Measurements from ENCODE around the gene FRMPD1.

Gene FRMPD1

GRCh38 chr9:37683531-37684371 lies 33.0 kb downstream of the FRMPD1 start:
- DNase-seq = no peak

- DNase-seq = no peak
Measured at GRCh38 chr9:37692622-37693221, 42.0 kb downstream of the FRMPD1 start.

- no peak for DNase-seq
Measured at GRCh38 chr9:37693260-37693659, 42.5 kb downstream of the FRMPD1 start.

- DNase-seq = no peak
Measured at GRCh38 chr9:37694355-37694754, 43.6 kb downstream of the FRMPD1 start.

GRCh38 chr9:37696528-37696927 lies 45.8 kb downstream of the FRMPD1 start:
- no peak for DNase-seq

- DNase-seq = no peak
Measured at GRCh38 chr9:37700131-37700530, 49.4 kb downstream of the FRMPD1 start.

GRCh38 chr9:37700900-37701299 lies 50.1 kb downstream of the FRMPD1 start:
- DNase-seq = no peak

- DNase-seq = no peak
Measured at GRCh38 chr9:37705787-37706186, 55.0 kb downstream of the FRMPD1 start.

GRCh38 chr9:37706290-37706689 lies 55.5 kb downstream of the FRMPD1 start:
- no peak for DNase-seq

GRCh38 chr9:37707748-37708147 lies 57.0 kb downstream of the FRMPD1 start:
- no peak for DNase-seq

- DNase-seq = no peak
Measured at GRCh38 chr9:37710046-37710445, 59.3 kb downstream of the FRMPD1 start.

- DNase-seq = no peak
Measured at GRCh38 chr9:37715260-37715659, 64.5 kb downstream of the FRMPD1 start.

- DNase-seq = no peak
Measured at GRCh38 chr9:37715991-37716505, 65.3 kb downstream of the FRMPD1 start.

- DNase-seq = no peak
Measured at GRCh38 chr9:37719526-37719925, 68.8 kb downstream of the FRMPD1 start.

GRCh38 chr9:37727013-37727412 lies 76.3 kb downstream of the FRMPD1 start:
- DNase-seq = no peak

GRCh38 chr9:37729499-37729898 lies 78.7 kb downstream of the FRMPD1 start:
- no peak for DNase-seq

GRCh38 chr9:37730256-37730655 lies 79.5 kb downstream of the FRMPD1 start:
- no peak for DNase-seq

- no peak for DNase-seq
Measured at GRCh38 chr9:37730839-37731238, 80.1 kb downstream of the FRMPD1 start.

GRCh38 chr9:37732086-37732741 lies 81.5 kb downstream of the FRMPD1 start:
- DNase-seq = no peak

GRCh38 chr9:37732952-37733351 lies 82.2 kb downstream of the FRMPD1 start:
- no peak for DNase-seq

- no peak for DNase-seq
Measured at GRCh38 chr9:37739222-37739621, 88.5 kb downstream of the FRMPD1 start.

- no peak for DNase-seq
Measured at GRCh38 chr9:37740128-37740527, 89.4 kb downstream of the FRMPD1 start.

- DNase-seq = no peak
Measured at GRCh38 chr9:37740631-37741328, 90.0 kb downstream of the FRMPD1 start.

Data from activated gamma-delta T cell treated with Interleukin-2 at 50 U/mL for 16 hours (primary cell).